ENCODE measurements around the gene GJA4.

GJA4 gene

DNA sequence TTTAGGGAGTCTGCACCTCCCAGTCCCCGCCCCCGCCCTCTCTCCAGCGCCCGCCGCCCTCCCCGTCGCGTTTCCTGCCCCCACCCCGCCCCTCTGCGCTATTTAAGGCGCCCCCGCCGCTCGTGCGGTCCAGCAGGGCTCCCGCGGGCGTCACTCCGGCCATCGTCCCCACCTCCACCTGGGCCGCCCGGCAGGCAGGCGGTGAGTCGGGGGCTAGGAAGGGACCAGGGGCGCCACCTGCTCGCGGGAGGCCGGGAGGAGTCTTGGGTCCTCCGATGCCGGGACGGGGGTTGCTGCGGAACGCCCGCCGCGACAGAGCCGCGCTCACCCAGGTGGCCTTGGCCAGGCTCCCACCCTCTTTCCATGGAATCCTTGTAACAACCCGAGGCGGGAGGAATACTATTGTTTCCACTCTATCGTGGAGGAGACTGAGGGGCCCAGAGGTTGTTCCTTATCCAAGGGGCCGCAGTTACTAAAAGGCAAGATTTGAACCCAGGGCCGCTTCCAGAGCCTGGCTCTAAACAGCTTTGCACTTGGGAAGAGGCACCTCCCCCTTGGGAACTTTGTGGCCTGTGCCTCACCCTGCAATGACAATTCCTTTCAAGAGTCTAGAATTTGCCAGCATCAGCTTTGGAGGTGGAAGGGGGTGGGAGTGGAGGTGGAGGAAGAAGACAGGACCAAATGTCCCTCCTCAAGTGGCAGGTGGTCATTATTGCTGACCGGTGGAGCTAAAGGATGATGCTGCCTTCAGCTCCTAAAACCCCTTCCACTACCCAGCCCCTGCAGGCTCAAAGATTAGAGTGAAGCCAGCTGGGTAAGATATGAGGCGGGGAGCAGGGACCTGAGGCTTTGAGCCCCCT is at the start of gene GJA4:
GJA4 (plus strand) TSS at position 132 of the 860 bp plus-strand sequence. CDS start 1,215 bp downstream, outside the sequence.
- Histone ChIP-seq H3K27ac (ENCODE audit: low read length) (no peak within 1 kb of the TSS), H3K79me2 (ENCODE audit: insufficient read depth, low read length) (no peaks in the 10 kb centered on the region), H4K20me1 (ENCODE audit: insufficient read depth, low read length) (peaks cover 5% of the 10 kb centered on the region; the same call in 1 of the 2 replicates), H3K4me2 (ENCODE audit: insufficient read depth, low read length) (no peak within 1 kb of the TSS), H3K27me3 (ENCODE audit: insufficient read depth, low read length, poor library complexity) (no peaks in the 10 kb centered on the region), H3K36me3 (ENCODE audit: insufficient read depth, low read length) (no peaks in the 10 kb centered on the region), H2AFZ (ENCODE audit: low read depth, low read length) (no peak within 1 kb of the TSS), H3K9ac (ENCODE audit: low read depth, low read length) (no peak within 1 kb of the TSS), H3K4me3 (ENCODE audit: low read depth in 1 of 2, low read length in 2 of 2) (no peak within 1 kb of the TSS), H3K9me3 (ENCODE audit: insufficient read depth, low read length, severe bottlenecking) (no peaks in the 10 kb centered on the region), H3K4me1 (ENCODE audit: insufficient read depth, low read length) (no peaks in the 10 kb centered on the region)
- ATAC-seq (ENCODE audit: insufficient read depth, low read depth) (no peak), DNase-seq (no peak)
- TF ChIP-seq CTCF (IDR thresholded peaks at IDR 0.05; ENCODE audit: borderline replicate concordance, extremely low read depth, low read length, poor library complexity, severe bottlenecking) (no peak), EZH2 (IDR thresholded peaks at IDR 0.05; ENCODE audit: borderline replicate concordance, low read depth, low read length, severe bottlenecking) (no peak)

GRCh38 chr1:34743775-34744174 is 49.0 kb upstream of the GJA4 start:
- H3K79me2 ChIP-seq (ENCODE audit: insufficient read depth, low read length): no peaks in the 10 kb centered on the region
- DNase-seq (no peak), ATAC-seq (ENCODE audit: insufficient read depth, low read depth) (no peak)
- H3K4me2 ChIP-seq (ENCODE audit: insufficient read depth, low read length): no peak overlapping the region
- no peak overlapping the region for H3K4me3 ChIP-seq (ENCODE audit: low read depth in 1 of 2, low read length in 2 of 2)
- no peaks in the 10 kb centered on the region for H3K9me3 ChIP-seq (ENCODE audit: insufficient read depth, low read length, severe bottlenecking)
- no peak overlapping the region for H3K9ac ChIP-seq (ENCODE audit: low read depth, low read length)
- no peaks in the 10 kb centered on the region for H3K36me3 ChIP-seq (ENCODE audit: insufficient read depth, low read length)
- H3K27ac ChIP-seq (ENCODE audit: low read length): no peak overlapping the region
- peaks cover 11% of the 10 kb centered on the region; the same call in 1 of the 2 replicates for H4K20me1 ChIP-seq (ENCODE audit: insufficient read depth, low read length)
- no peak for TF ChIP-seq EZH2 (IDR thresholded peaks at IDR 0.05; ENCODE audit: borderline replicate concordance, low read depth, low read length, severe bottlenecking)
- TF ChIP-seq CTCF (IDR thresholded peaks at IDR 0.05; ENCODE audit: borderline replicate concordance, extremely low read depth, low read length, poor library complexity, severe bottlenecking): no peak
- H3K27me3 ChIP-seq (ENCODE audit: insufficient read depth, low read length, poor library complexity): peaks cover 3% of the 10 kb centered on the region
- H2AFZ ChIP-seq (ENCODE audit: low read depth, low read length): no peak overlapping the region
- H3K4me1 ChIP-seq (ENCODE audit: insufficient read depth, low read length): 0 out of 2 replicates have a peak, but pooled peaks cover 2% of the 10 kb centered on the region

DNA sequence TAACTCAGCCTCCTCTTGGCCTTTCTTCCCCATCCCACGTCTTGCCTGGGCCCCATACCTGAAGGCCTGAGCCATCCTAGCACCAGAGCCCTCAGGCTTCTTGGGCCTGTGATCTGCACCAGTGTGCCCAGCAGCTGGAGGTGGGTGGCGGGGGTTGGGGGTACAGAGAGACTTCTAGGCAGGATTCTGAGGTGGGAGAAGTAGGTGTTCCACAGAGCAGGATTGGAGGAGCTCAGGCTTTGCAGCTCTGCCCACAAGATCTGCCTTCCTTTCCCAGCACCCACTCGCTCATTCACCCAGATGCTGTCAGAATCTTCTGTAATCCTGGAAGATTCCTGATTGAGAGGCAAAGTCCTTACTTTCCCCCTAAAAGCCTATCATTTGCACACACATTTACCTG is 47.9 kb upstream of the GJA4 start:
- H3K36me3 ChIP-seq (ENCODE audit: insufficient read depth, low read length): no peaks in the 10 kb centered on the region
- no peaks in the 10 kb centered on the region for H3K79me2 ChIP-seq (ENCODE audit: insufficient read depth, low read length)
- H3K27me3 ChIP-seq (ENCODE audit: insufficient read depth, low read length, poor library complexity): peaks cover 4% of the 10 kb centered on the region
- TF ChIP-seq EZH2 (IDR thresholded peaks at IDR 0.05; ENCODE audit: borderline replicate concordance, low read depth, low read length, severe bottlenecking): no peak
- no peak for TF ChIP-seq CTCF (IDR thresholded peaks at IDR 0.05; ENCODE audit: borderline replicate concordance, extremely low read depth, low read length, poor library complexity, severe bottlenecking)
- peaks cover 11% of the 10 kb centered on the region; the same call in 1 of the 2 replicates for H4K20me1 ChIP-seq (ENCODE audit: insufficient read depth, low read length)
- H2AFZ ChIP-seq (ENCODE audit: low read depth, low read length): no peak overlapping the region
- H3K9me3 ChIP-seq (ENCODE audit: insufficient read depth, low read length, severe bottlenecking): no peaks in the 10 kb centered on the region
- no peak overlapping the region for H3K9ac ChIP-seq (ENCODE audit: low read depth, low read length)
- no peak overlapping the region for H3K4me3 ChIP-seq (ENCODE audit: low read depth in 1 of 2, low read length in 2 of 2)
- DNase-seq: no peak
- 0 out of 2 replicates have a peak, but pooled peaks cover 2% of the 10 kb centered on the region for H3K4me1 ChIP-seq (ENCODE audit: insufficient read depth, low read length)
- H3K27ac ChIP-seq (ENCODE audit: low read length): no peak overlapping the region
- ATAC-seq (ENCODE audit: insufficient read depth, low read depth): no peak
- no peak overlapping the region for H3K4me2 ChIP-seq (ENCODE audit: insufficient read depth, low read length)

Data from DND-41 (cell line).